ENCODE data around the gene UBE2E3. TPM values are rescaled to one million over a fixed set of nuclear protein-coding genes. Genes with fewer than 3 reads are reported as not detected.
"Not testable (repeated sequence)": the region's sequence is repeated elsewhere in the genome, so short reads cannot be mapped to it uniquely, and the experiment has no call there.

Gene UBE2E3
- total RNA-seq, 6 experiments from 2014 or later: 21.0 to 45.5 (median 31.0) TPM

GRCh38 chr2:181038796-181039195 is 58.4 kb downstream of the UBE2E3 start:
- no peak overlapping the region for H3K27ac ChIP-seq
- ATAC-seq (no peak), DNase-seq (no peak)
- no peak overlapping the region for H3K4me3 ChIP-seq
- H3K9me3 ChIP-seq: no peaks in the 10 kb centered on the region
- H3K36me3 ChIP-seq: no peaks in the 10 kb centered on the region
- no peaks in the 10 kb centered on the region for H3K4me1 ChIP-seq
- 93% methylated on average over 4 of the region's 4 CpGs for WGBS (ENCODE audit: insufficient coverage, low coverage, low lambda C conversion rate, missing lambda C conversion rate)
- intact Hi-C loops (cut with DNase I): no loop called here
- no peak for TF ChIP-seq POLR2A (IDR thresholded peaks at IDR 0.05)
- TF ChIP-seq CTCF (IDR thresholded peaks at IDR 0.05): no peak
- H3K27me3 ChIP-seq: no peaks in the 10 kb centered on the region

- H3K36me3 ChIP-seq; DNase-seq; H3K4me3 ChIP-seq; ATAC-seq; H3K4me1 ChIP-seq; H3K27ac ChIP-seq; H3K27me3 ChIP-seq; H3K9me3 ChIP-seq; intact Hi-C loops (cut with DNase I): not testable (repeated sequence)
- WGBS (ENCODE audit: insufficient coverage, low coverage, low lambda C conversion rate, missing lambda C conversion rate): 93% methylated on average over 7 of the region's 11 CpGs
Observed at GRCh38 chr2:181040839-181041238, 60.4 kb downstream of the UBE2E3 start.

GRCh38 chr2:181041661-181042060 is 61.3 kb downstream of the UBE2E3 start:
- TF ChIP-seq POLR2A (IDR thresholded peaks at IDR 0.05) (no peak), CTCF (IDR thresholded peaks at IDR 0.05) (no peak)
- Histone ChIP-seq H3K27ac (no peak overlapping the region), H3K4me3 (no peak overlapping the region), H3K27me3 (no peaks in the 10 kb centered on the region), H3K9me3 (no peaks in the 10 kb centered on the region), H3K36me3 (no peaks in the 10 kb centered on the region), H3K4me1 (no peaks in the 10 kb centered on the region)
- no peak for DNase-seq
- intact Hi-C loops (cut with DNase I): no loop called here
- ATAC-seq: no peak
- WGBS (ENCODE audit: insufficient coverage, low coverage, low lambda C conversion rate, missing lambda C conversion rate): 92% methylated on average over 2 of the region's 2 CpGs

- 83% methylated on average over 1 of the region's 1 CpG for WGBS (ENCODE audit: insufficient coverage, low coverage, low lambda C conversion rate, missing lambda C conversion rate)
- Histone ChIP-seq H3K4me1 (no peaks in the 10 kb centered on the region), H3K9me3 (no peaks in the 10 kb centered on the region), H3K36me3 (no peaks in the 10 kb centered on the region), H3K4me3 (no peak overlapping the region), H3K27ac (no peak overlapping the region), H3K27me3 (no peaks in the 10 kb centered on the region)
- intact Hi-C loops (cut with DNase I): no loop called here
- TF ChIP-seq CTCF (IDR thresholded peaks at IDR 0.05): no peak
- TF ChIP-seq POLR2A (IDR thresholded peaks at IDR 0.05): no peak
- no peak for ATAC-seq
- DNase-seq: no peak
Observed at GRCh38 chr2:181042706-181043105, 62.3 kb downstream of the UBE2E3 start.

GRCh38 chr2:181046833-181047232 is 66.4 kb downstream of the UBE2E3 start:
- Histone ChIP-seq H3K27ac (no peak overlapping the region), H3K27me3 (no peaks in the 10 kb centered on the region), H3K36me3 (no peaks in the 10 kb centered on the region), H3K4me1 (no peaks in the 10 kb centered on the region), H3K4me3 (no peak overlapping the region), H3K9me3 (no peaks in the 10 kb centered on the region)
- intact Hi-C loops (cut with DNase I): no loop called here
- TF ChIP-seq POLR2A (IDR thresholded peaks at IDR 0.05): no peak
- no peak for TF ChIP-seq CTCF (IDR thresholded peaks at IDR 0.05)
- DNase-seq (no peak), ATAC-seq (no peak)
- 85% methylated on average over 1 of the region's 1 CpG for WGBS (ENCODE audit: insufficient coverage, low coverage, low lambda C conversion rate, missing lambda C conversion rate)
